DMS79 (cell line): ENCODE data around the gene LRCH3.

Experiments used
- DNase-seq: peaks from one replicate; lab custom pipeline; 2025; lab: John Stamatoyannopoulos, UW

Gene LRCH3

DNA sequence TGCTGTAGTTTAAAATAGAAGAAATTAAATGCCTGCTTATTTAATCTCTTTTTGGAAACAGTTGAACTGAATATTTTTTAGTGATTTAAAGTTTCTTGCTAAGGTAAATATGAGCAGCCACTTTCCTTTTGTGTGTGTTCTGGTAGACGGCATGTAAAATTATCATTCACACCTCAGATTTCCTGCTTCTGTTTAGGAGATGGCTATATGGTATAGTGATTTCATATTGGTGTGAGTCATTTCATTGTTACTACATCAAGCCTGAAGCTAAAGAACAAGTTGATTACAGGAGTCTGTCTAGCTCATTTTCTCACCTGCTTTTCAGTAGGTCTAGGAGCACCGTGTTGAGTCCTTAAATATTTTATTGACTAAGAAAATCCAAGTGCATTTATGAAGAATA is 2.2 kb downstream of the LRCH3 start:
- DNase-seq, result no peak

GRCh38 chr3:197794115-197794514 is 3.1 kb downstream of the LRCH3 start:
- DNase-seq, result no peak

DNA sequence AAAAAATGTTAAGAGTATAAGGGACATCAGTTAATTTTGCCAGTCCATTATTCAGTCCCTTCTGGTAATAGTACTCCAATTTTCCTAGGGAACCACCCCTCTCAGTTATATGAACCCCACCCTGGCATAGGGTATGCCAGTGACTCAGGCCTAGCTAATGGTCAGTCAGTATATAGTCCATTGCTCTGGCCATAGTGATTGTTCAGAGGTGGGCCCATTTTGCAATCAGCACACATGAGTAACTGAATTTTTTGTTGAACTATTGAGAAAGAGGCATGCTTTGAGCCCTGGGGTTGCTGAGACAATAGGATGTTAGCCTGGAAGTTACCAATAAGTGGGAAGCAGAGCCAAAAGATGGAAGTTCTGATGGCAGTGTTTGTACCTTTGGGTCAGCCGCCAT is 4.1 kb downstream of the LRCH3 start:
- no peak for DNase-seq

DNA sequence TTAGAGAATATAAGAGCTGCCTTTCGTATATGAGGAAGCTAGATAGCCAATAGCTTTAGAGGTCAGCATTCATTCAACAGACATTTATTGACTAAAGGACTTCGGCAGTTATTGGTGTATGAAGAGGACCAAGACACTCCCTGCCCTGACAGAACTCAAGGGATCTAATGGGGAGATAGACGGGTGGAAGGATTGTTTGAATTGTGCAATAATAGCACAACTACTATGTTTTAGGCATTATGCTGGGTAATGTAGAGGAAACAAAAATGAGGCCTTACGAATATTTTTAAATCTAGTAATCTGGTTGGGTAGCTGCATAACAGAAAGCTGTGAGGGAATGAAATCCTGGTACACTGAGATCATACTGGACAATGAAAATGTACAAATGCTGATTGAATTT is 5.0 kb downstream of the LRCH3 start:
- DNase-seq, result no peak

GRCh38 chr3:197798863-197799262 is 7.8 kb downstream of the LRCH3 start:
- DNase-seq, result no peak

DNA sequence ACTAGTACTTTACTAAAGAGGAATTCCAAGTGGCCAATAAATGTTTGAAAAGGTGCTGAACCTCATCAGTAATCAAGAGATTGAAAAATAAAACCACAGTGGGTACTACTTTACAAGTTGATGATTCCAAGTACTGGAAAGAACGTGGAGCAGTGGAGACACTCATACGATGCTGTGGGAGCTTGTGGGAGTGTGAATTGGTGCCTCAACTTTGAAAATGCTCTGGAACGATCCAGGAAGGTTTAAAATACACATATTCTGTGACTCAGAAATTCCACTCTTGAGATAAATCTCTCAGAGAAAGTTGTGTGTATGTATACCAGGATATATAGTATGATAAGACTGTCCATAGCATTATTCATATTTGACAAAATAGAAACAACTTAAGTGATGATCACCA is 9.3 kb downstream of the LRCH3 start:
- DNase-seq, result no peak

GRCh38 chr3:197801891-197802778 is 11.1 kb downstream of the LRCH3 start:
- DNase-seq, result no peak

- no peak for DNase-seq
These were observed 11.9 kb downstream of the LRCH3 start for GRCh38 chr3:197802779-197803459.

GRCh38 chr3:197804511-197804910 is 13.5 kb downstream of the LRCH3 start:
- no peak for DNase-seq

GRCh38 chr3:197807969-197808587 is 17.0 kb downstream of the LRCH3 start:
- DNase-seq, result no peak

DNA sequence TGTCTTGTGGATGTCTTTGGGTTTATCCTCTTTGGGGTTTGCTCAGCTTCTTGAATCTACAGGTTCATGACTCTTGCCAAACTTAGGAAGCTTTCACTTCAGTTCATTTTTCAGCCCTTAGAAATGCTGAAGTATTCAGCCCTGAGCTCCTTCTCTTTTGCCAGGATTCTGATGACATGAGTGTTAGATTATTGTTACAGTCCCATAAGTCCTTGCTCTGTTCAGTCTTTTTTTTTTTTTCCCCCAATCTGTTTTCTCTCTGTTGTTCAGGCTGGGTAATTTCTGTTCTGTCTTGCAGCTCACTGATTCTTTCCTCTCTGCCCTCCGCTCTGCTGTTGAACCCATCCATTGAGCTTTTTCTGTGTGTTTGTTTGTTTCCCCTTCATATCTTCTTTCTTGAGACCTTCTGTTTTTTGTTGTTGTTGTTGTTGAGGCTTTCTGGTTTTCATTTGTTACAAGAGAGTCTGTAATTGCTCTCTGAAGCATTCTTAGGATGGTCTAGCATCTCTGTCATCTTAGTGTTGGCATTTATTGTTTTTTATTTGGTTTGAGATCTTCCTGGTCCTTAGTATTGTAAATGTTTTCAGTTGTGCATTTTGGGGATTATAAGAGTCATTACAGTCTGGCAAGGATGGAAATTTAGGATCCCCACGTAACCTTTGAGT is 18.4 kb downstream of the LRCH3 start:
- no peak for DNase-seq

GRCh38 chr3:197810901-197811300 is 19.8 kb downstream of the LRCH3 start:
- DNase-seq, result no peak

GRCh38 chr3:197811343-197811742 is 20.3 kb downstream of the LRCH3 start:
- DNase-seq, result no peak

DNA sequence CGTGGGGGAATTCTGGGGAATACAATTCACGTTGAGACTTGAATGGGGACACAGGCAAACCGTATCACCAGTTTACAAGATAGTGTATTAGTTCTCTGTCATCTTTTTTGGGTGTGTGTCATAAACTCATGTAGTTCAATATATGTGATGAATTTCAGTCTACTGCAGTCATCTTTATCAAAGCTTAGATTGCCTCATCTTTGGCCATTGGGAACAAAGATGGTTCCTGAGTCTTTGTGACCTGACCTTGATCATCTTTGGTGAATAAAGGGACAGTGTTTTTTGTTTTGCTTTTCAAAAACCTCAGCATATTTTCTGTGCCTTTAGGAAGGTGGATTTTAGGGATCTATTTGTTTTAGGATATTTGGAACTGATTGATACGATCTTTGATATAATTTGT is 23.3 kb downstream of the LRCH3 start:
- DNase-seq, result no peak

- DNase-seq, result no peak
These were observed 29.7 kb downstream of the LRCH3 start for GRCh38 chr3:197820550-197821335.

DNA sequence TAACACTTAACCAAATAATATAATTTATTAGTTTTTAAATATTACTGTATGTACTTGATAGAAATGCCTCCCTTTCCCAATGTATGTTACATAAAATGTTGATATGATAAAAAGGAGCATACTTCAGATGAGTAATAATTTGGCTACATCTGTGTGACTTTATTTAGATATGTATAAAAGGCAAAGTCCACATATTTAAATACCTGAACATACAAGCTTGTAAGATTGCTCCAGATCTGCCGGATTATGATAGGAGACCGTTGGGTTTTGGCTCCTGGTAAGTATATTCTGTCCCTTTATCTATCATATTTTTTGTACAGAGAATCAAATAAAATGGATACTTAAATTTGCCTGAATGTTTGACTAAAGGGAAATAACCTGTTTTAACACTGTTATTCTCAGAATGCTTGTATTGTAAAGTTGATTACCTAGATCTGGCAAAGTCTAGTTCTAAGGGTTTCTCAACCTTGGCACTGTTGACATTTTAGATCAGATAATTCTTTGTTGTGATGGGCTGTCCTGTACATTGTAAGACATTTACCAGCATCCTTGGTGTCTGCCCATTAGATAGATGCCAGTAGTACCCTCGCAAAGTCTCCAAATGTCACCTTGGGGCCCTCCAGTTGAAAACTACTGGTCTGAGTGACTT is 38.5 kb downstream of the LRCH3 start:
- no peak for DNase-seq

DNA sequence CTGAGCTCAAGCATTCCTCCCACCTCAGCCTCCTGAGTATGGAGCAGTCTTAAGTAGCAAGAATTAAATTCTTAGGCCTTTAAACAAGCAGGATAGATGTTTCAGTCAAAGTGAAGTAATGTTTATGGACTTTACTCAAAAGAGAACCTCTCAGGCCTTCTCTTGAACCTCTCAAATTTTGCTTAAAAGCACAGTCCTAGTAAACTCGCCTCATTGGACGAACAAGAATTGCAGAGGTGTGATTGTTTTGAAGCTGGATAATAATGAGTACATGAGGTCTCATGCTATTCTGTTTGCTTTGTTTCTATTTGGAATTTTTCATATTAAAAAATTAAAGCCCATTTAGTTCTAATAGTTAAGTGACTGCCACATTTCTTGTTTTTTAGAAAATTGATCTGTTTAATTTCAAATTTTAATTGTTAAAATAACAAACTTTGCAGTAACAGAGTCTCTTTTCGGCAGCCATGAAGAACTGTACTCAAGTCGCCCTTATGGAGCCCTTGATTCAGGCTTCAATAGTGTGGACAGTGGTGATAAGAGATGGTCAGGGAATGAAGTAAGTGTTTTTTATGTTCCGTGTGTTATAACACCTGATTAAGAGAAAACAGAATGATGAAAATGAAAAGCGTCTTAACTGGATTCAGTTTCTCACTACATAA is 39.4 kb downstream of the LRCH3 start:
- no peak for DNase-seq

DNA sequence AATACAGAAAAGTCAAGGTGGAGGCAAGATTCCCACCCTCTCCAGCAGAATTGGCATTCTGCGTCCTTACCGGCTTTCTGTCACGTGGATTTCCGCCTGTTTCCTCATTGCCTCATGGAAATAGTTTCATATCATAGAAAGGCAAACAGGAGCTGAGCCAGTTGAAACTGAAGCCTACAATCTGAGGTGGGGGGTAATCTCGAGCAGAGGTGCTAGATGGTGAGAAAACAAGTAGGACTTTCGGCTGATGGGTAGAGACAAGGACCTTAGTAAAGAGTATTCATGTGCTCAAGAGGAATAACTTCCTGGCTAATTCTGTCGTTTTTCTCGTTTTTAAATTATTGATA is 39.9 kb downstream of the LRCH3 start:
- DNase-seq, result no peak

DNA sequence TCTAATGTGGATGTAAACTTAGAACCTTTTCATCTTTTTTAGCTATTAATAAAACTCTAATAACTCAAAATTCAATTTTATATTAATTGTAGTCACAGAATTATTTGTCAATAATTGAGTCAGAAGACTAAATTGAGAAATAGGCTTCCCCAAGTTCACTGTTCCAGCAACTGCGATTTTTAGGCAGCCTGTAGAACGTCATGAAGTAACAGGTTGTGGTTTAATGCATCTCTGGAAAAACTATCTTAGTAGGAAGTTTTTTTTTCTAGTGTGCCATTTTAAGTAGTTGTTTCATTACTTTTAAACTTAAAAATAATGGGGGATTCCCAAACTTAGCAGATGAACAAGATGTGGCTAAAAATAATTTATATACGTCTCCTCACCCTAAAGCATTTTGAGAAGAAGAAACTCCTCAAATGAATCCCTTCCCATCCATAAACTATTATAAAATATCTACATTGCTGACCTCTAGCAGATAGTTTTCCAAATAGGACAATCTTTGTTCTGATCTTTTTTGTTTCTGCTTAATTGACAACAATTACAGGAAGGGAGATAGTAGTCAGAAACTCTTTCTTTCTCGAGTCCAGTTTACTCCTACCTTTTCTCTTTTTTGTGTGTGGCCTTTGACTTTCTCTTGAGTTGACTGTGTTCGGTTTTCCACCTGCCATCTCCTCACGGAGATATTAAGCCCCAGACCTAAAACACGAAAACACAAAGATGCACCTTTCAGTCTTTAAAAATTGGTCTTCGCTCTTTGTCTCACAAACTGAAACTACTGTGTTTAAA is 43.1 kb downstream of the LRCH3 start:
- DNase-seq, result no peak

GRCh38 chr3:197835509-197835908 is 44.5 kb downstream of the LRCH3 start:
- no peak for DNase-seq
